Vagina (tissue), 2 donors: ENCODE data around the gene CFAP58. TPM values are rescaled to one million over a fixed set of nuclear protein-coding genes. Genes with fewer than 3 reads are reported as not detected.
A peak's percentile ranks its signal among the peaks of the same experiment; 100 is the strongest.

Experiments
- DNase-seq, 2 donors: peaks; one replicate each; pipeline ENCODE4 v3.0.0-alpha.2; 2017; ENCODE audit errors: extremely low spot score in 2 of 2
- H3K27ac ChIP-seq: fragments of 200-600 bp; sonication (generic); one replicate; pipeline ENCODE4 v1.5.1; 2019
- H3K27me3 ChIP-seq: fragments of 200-600 bp; sonication (generic); one replicate; pipeline ENCODE4 v1.5.1; 2019
- H3K36me3 ChIP-seq, 2 donors: fragments of 200-600 bp; sonication (generic); one replicate each; pipeline ENCODE4 v1.5.1; 2017 to 2019
- H3K4me1 ChIP-seq: fragments of 200-600 bp; sonication (generic); one replicate; pipeline ENCODE4 v1.5.1; 2019
- H3K4me3 ChIP-seq, 2 donors: fragments of 200-600 bp; sonication (generic); 1 replicate in 1 of 2; 2 replicates in 1 of 2; pipeline ENCODE4 v1.5.1; 2016 to 2019
- H3K9me3 ChIP-seq: fragments of 200-600 bp; sonication (generic); one replicate; pipeline ENCODE4 v1.5.1; 2019
- POLR2A ChIP-seq, 2 donors: fragments of 450-650 bp; IDR thresholded peaks; one replicate each; pipeline ENCODE4 v1.6.1; 2017; ENCODE audit warnings: antibody characterized with exemption in 2 of 2, mild to moderate bottlenecking in 2 of 2, moderate library complexity in 2 of 2
- POLR2AphosphoS5 ChIP-seq, 2 donors: sonication (generic); formaldehyde crosslinking; IDR thresholded peaks; one replicate each; pipeline ENCODE4 v1.9.0; 2017; ENCODE audit warnings: antibody characterized with exemption in 2 of 2, mild to moderate bottlenecking in 2 of 2, low read depth in 1 of 2; ENCODE audit not compliant: insufficient read depth in 1 of 2
- intact Hi-C: fragments of 100-400 bp; cut with DNase I; formaldehyde crosslinking; loops from one replicate; pipeline ENCODE4 v1.15.1; 2023
- total RNA-seq: library from RNA; depleted of rRNA; stranded (reverse); fragments of >200 nt; gene quantifications from one replicate; pipeline ENCODE4 v1.2.3, GENCODE V29; 2016
- TF ChIP-seq, protein P1 (sequence below), 3 experiments: fragments of 450-650 bp in 2 of 3; fragments of 200-600 bp in 1 of 3; sonication (generic) in 1 of 3; IDR thresholded peaks; one replicate each; pipeline ENCODE4 v1.5.1; 2017 to 2019; ENCODE audit warnings: antibody characterized with exemption in 3 of 3, mild to moderate bottlenecking in 2 of 3, moderate library complexity in 2 of 3

Gene CFAP58
- total RNA-seq, 1 donor from 2014 or later, result 0.49 TPM

DNA sequence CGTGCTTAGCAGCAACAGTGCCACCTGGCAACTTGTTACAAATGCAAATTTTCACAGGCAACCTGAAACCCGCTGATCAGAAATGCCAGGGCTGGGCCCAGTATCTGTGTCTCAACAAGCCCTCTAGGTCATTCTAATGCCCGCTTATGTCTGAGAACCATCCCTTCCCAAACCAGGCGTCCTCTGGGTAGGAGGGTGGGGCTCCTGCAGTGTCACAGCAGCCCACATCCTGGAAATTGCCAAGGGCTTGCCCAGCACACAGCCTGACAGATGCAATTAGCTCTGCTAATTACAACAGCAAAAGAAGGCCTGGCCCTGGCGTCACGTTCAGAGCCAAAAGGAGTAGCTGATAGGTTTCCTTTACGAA is 31.2 kb upstream of the CFAP58 start:
- DNase-seq, result no peak
- intact Hi-C loops, result no loop called here
- Histone ChIP-seq H3K36me3 (no peaks in the 10 kb centered on the region), H3K27me3 (no peaks in the 10 kb centered on the region), H3K4me1 (peaks cover 100% of the 10 kb centered on the region), H3K4me3 (no peak overlapping the region), H3K9me3 (no peaks in the 10 kb centered on the region), H3K27ac (peak overlapping the region; percentile 96)
- TF ChIP-seq POLR2AphosphoS5 (IDR thresholded peaks at IDR 0.05; ENCODE audit: insufficient read depth in 1 of 2, low read depth in 1 of 2), result peak; percentile 63 to 75
- TF ChIP-seq POLR2A (IDR thresholded peaks at IDR 0.05), result no peak

DNA sequence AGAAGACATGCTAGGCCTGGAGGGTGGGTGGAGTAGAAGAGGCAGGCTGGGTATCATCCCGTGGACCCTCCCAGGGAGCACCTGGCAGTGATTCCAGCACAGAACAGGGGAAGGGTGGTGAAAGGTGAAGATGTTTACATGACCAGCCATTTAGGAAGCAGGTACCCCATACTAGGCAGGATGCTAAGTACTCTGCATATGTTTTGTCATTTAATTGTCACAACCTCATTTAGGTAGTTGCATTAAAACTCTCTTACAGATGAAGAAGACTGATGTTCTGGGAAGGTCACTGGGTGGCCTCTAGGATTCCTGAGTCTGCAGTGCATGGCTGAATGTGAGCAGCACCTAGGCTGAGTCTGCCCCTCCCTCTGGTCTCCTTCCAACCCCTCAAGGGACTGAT is 30.5 kb upstream of the CFAP58 start:
- peak overlapping the region; percentile 96 for H3K27ac ChIP-seq
- H3K4me1 ChIP-seq, result peaks cover 100% of the 10 kb centered on the region
- no peaks in the 10 kb centered on the region for H3K9me3 ChIP-seq
- no peaks in the 10 kb centered on the region for H3K36me3 ChIP-seq
- no peak for TF ChIP-seq POLR2A (IDR thresholded peaks at IDR 0.05)
- TF ChIP-seq, protein P1, sequence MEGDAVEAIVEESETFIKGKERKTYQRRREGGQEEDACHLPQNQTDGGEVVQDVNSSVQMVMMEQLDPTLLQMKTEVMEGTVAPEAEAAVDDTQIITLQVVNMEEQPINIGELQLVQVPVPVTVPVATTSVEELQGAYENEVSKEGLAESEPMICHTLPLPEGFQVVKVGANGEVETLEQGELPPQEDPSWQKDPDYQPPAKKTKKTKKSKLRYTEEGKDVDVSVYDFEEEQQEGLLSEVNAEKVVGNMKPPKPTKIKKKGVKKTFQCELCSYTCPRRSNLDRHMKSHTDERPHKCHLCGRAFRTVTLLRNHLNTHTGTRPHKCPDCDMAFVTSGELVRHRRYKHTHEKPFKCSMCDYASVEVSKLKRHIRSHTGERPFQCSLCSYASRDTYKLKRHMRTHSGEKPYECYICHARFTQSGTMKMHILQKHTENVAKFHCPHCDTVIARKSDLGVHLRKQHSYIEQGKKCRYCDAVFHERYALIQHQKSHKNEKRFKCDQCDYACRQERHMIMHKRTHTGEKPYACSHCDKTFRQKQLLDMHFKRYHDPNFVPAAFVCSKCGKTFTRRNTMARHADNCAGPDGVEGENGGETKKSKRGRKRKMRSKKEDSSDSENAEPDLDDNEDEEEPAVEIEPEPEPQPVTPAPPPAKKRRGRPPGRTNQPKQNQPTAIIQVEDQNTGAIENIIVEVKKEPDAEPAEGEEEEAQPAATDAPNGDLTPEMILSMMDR (IDR thresholded peaks at IDR 0.05), result no peak
- no peak for TF ChIP-seq POLR2AphosphoS5 (IDR thresholded peaks at IDR 0.05; ENCODE audit: insufficient read depth in 1 of 2, low read depth in 1 of 2)
- intact Hi-C loops, result no loop called here
- no peak for DNase-seq
- H3K4me3 ChIP-seq, result no peak overlapping the region
- no peaks in the 10 kb centered on the region for H3K27me3 ChIP-seq

DNA sequence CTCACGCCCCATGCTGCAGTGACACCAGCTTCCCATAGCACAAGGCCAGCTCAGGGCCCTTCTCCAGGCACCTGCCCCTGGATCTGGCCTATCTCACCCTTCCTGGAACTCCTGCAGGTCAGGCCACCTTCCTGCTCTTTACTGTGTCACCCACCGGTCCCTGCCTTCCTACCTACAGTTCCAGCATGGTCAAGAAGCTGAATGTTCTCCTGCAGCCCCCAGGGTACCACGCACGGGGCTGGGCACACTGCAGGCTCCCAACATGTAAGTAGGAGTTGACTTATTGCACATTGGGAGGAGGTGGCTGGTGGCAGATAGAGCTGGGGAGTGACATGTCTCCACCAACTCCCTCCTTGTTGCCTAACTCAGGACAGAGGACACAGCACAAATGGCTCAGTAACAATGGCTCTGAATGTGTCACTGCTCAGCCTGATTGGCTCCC is 29.9 kb upstream of the CFAP58 start:
- no peak for DNase-seq
- no peaks in the 10 kb centered on the region for H3K27me3 ChIP-seq
- H3K9me3 ChIP-seq, result no peaks in the 10 kb centered on the region
- H3K4me1 ChIP-seq, result peaks cover 100% of the 10 kb centered on the region
- H3K27ac ChIP-seq, result peak overlapping the region; percentile 96
- TF ChIP-seq, protein P1 (IDR thresholded peaks at IDR 0.05), result no peak
- TF ChIP-seq POLR2AphosphoS5 (IDR thresholded peaks at IDR 0.05; ENCODE audit: insufficient read depth in 1 of 2, low read depth in 1 of 2) (no peak), POLR2A (IDR thresholded peaks at IDR 0.05) (no peak)
- intact Hi-C loops, result no loop called here
- no peak overlapping the region for H3K4me3 ChIP-seq
- H3K36me3 ChIP-seq, result no peaks in the 10 kb centered on the region

DNA sequence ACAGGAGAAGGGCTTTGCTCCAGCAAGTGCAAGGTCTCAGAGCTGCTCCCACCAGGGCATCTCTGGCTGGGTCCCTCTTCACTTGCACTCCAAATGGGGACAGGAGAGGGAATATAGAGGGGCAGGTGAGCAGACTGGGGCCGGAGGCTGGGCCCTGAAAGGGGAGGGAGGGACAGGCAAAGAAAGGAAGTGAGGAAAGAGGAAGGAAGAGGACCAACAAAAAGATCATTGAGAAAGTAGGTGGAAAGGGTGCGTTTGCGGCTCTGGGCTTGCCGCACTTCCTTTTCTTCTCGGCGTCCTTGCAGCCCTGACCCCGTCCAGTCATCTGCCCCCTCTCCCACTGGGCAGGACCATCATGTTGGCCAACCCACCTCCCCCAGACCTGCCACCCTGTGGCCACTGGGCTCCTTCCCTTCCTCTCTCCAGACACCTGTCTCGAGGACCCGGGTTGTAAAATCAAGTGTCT is 29.4 kb upstream of the CFAP58 start:
- H3K36me3 ChIP-seq, result no peaks in the 10 kb centered on the region
- peaks cover 100% of the 10 kb centered on the region for H3K4me1 ChIP-seq
- H3K9me3 ChIP-seq, result no peaks in the 10 kb centered on the region
- intact Hi-C loops, result no loop called here
- no peaks in the 10 kb centered on the region for H3K27me3 ChIP-seq
- no peak overlapping the region for H3K4me3 ChIP-seq
- no peak for DNase-seq
- TF ChIP-seq, protein P1 (IDR thresholded peaks at IDR 0.05), result no peak
- peak in 1 of 2 donors; percentile 33 for TF ChIP-seq POLR2AphosphoS5 (IDR thresholded peaks at IDR 0.05; ENCODE audit: insufficient read depth in 1 of 2, low read depth in 1 of 2)
- peak overlapping the region; percentile 96 for H3K27ac ChIP-seq

DNA sequence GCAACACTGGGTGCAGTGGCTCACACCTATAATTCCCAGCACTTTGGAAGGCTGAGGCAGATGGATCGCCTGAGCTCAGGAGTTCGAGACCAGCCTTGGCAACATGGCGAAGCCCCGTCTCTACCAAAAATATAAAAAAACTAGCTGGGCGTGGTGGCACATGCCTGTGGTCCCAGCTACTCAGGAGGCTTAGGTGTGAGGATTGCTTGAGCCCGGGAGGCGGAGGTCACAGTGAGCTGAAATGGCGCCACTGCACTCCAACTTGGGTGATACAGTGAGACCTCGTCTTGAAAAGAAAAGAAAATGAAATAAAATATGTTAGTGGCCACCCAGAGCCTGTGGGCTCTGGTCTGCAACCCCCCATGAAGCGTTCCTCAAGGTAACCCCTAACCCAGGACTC is 28.7 kb upstream of the CFAP58 start:
- Histone ChIP-seq H3K9me3 (no peaks in the 10 kb centered on the region), H3K4me1 (peaks cover 100% of the 10 kb centered on the region), H3K4me3 (no peak overlapping the region), H3K36me3 (no peaks in the 10 kb centered on the region), H3K27ac (peak overlapping the region; percentile 96), H3K27me3 (no peaks in the 10 kb centered on the region)
- intact Hi-C loops, result no loop called here
- TF ChIP-seq, protein P1 (IDR thresholded peaks at IDR 0.05), result no peak
- TF ChIP-seq POLR2A (IDR thresholded peaks at IDR 0.05) (no peak), POLR2AphosphoS5 (IDR thresholded peaks at IDR 0.05; ENCODE audit: insufficient read depth in 1 of 2, low read depth in 1 of 2) (no peak)
- DNase-seq, result no peak
